Measurements from ENCODE around the gene RPRD2.

Gene RPRD2

DNA sequence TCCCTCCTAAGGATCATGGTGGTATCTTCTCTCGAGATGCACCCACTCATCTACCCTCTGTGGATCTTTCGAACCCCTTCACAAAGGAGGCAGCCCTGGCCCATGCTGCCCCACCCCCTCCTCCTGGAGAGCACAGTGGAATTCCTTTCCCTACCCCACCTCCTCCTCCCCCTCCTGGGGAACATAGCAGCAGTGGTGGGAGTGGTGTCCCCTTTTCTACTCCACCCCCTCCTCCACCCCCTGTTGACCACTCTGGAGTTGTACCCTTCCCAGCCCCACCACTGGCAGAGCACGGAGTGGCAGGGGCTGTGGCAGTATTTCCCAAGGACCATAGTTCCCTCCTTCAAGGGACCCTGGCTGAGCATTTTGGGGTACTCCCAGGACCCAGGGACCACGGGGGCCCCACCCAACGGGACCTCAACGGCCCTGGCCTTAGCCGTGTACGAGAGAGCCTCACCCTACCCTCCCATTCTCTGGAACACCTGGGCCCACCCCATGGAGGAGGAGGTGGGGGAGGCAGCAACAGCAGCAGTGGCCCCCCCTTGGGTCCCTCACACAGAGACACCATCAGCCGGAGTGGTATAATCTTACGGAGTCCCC lies 108.8 kb downstream of the RPRD2 start:
- no peak for DNase-seq (ENCODE audit: low spot score)

DNA sequence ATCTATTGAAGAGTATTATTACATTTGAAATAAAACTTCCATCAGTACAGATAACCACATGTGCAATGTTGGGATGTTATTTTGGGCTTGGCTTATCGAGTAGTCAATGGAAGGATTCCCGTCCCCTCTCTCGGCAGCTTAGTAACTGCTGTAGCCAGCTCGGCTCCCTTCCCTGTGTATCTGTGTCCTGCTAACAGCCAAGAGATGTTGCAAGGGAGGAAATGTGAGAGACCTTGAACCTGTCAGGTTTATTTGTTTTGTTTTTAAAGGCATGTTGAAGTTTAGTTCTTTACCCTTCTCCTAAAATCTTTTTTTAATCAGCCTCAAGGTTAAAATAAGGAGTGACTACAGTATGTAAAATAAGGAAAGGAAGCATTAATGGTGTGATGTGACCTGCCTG lies 109.7 kb downstream of the RPRD2 start:
- DNase-seq (ENCODE audit: low spot score) = no peak

DNA sequence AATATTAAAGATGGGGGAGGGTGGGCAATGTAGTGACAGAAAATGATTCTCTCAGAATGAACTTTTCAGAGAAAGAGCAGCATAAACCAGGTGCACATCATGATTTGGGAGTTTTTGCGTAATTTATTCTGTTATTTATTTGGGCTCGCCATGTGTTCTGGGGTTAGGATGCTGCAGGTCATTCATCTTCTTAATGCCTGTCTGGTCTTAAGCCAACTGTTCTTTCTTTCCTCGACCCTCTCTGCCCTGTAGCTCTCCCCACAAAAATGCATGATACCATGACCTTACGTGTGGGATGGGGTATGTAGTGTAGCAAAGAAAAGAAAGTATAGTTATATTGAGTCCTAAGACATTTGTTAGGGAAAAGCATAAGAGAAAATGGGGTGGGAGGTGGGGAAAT lies 110.9 kb downstream of the RPRD2 start:
- DNase-seq (ENCODE audit: low spot score) = no peak

DNA sequence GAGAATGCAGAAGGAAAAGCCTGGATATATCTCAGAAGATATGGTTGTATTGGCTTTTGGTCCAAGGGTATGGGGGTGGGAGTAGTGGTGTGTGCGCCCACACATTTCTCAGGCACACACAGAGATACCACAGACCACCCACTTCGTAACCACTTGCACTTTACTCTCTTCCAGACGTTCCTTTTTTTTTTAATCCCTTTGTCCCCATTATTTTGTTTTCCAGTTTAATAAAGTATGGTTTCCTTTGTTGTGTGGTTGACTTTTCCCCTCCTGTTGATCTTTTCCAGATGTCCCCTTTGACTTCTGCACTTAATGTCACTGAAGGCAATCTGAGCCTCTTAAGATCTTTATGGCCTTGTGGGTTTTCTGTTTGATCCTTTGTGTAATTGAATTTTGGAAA lies 112.8 kb downstream of the RPRD2 start:
- no peak for DNase-seq (ENCODE audit: low spot score)

- DNase-seq (ENCODE audit: low spot score) = no peak
Measured at GRCh38 chr1:150477320-150477719, 113.4 kb downstream of the RPRD2 start.

DNA sequence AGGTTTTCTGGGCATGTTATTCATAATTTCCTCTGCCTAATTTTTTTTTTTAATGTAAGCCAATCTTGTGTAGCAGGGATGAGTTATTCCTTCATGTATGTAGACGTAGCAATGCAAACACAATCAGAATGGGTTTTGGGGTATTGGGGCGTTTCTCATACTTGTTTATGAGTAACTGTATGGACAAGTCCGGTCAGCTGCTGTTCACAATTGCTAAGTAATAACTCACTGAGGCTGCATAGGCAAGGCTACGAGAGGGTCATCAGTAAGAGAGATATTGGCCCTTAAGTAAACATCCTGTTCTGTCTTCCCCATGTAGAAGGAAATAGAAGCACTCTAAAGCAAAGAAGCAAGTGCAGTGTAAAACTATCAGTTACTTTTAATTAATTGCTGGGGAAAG lies 113.8 kb downstream of the RPRD2 start:
- DNase-seq (ENCODE audit: low spot score) = peak; percentile 16

DNA sequence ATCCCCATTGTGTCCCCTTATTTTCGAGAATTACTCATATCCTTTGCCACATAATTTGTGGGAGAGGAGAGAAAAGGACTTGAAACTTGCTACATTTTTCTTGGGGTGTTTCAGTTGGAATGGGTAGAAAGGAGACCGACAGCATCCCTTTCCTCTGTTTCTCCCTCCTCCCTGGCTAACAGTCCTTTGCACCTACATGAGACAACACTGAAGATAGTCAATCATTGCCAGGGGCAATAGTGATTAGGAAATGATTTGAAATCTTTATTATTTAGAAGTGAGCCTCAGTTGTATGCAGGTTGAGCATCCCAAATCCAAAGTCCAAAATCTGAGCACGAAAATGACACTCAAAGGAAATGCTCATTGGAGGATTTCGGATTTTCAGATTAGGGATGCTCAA lies 115.4 kb downstream of the RPRD2 start:
- no peak for DNase-seq (ENCODE audit: low spot score)

DNA sequence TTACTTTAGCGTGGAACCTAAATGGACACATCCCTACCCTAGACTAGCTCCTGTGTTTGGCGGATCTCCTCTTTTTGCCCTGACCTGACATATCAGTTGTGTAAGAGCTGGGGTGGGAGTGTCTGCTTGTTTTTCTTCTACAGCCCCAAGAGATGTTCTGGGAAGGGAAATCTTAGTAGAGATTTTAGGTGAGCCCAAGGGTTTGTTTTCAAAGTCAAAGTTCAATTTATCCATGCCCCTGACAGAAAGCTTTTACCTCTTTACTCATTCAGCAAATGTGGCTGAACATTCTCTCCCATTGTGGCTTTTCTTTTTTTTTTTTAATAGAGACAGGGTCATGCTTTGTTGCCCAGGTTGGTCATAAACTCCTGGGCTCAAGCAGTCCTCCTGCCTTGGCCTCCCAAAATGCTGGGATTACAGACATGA lies 116.0 kb downstream of the RPRD2 start:
- DNase-seq (ENCODE audit: low spot score) = no peak

GRCh38 chr1:150484431-150484830 lies 120.5 kb downstream of the RPRD2 start:
- peak; percentile 58 for DNase-seq (ENCODE audit: low spot score)

GRCh38 chr1:150484861-150485260 lies 120.9 kb downstream of the RPRD2 start:
- DNase-seq (ENCODE audit: low spot score) = peak; percentile 70

- DNase-seq (ENCODE audit: low spot score) = peak; percentile 97
Measured at GRCh38 chr1:150486966-150487762, 123.2 kb downstream of the RPRD2 start, which contains the start of gene TARS2. Gene TARS2 (plus strand): TSS chr1:150487419. CDS start chr1:150487451, 32 bp downstream.

- no peak for DNase-seq (ENCODE audit: low spot score)
Measured at GRCh38 chr1:150487763-150488115, 123.8 kb downstream of the RPRD2 start.

- no peak for DNase-seq (ENCODE audit: low spot score)
Measured at GRCh38 chr1:150493175-150493574, 129.2 kb downstream of the RPRD2 start.

DNA sequence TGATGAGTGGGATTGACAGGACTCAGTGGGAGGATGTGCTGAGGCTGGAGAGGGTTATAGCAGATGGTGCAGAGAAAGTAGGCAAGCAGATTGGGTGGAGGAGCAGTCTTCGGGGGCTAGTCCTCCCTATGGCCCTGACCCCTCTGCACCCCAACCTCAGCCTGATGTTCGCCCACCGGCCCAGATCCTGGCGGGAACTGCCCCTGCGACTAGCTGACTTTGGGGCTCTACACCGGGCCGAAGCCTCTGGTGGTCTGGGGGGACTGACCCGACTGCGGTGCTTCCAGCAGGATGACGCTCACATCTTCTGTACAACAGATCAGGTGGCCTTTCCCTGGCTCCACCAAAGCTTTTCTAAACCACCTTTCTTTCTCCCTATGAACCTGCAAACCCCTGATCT lies 134.4 kb downstream of the RPRD2 start:
- DNase-seq (ENCODE audit: low spot score) = no peak

- no peak for DNase-seq (ENCODE audit: low spot score)
Measured at GRCh38 chr1:150505431-150505830, 141.5 kb downstream of the RPRD2 start.

GRCh38 chr1:150507912-150508864 lies 144.2 kb downstream of the RPRD2 start, which contains the start of gene ECM1:
Gene ECM1 (plus strand): TSS chr1:150508109. CDS start chr1:150508210, 101 bp downstream.
- DNase-seq (ENCODE audit: low spot score) = peak; percentile 91

DNA sequence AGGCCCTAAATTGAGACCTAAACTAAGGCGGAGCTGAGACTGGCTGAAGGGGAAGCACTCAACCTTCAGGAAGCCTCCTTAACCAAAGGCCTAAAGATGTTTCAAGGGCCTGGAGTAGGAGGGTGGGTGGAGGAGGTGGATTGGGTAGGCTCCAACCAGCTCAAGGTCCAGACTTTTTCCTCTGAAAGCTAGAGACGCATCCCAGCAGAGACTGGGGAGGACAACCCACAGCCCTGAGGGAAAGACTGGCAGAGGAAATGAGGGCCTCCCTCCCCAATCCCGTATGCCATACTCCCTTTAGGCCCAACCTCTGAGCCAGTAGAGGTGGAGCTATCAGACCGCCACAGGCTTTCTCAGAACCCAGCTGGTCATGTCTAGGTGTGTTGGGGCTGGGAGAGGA lies 145.0 kb downstream of the RPRD2 start:
- peak; percentile 64 for DNase-seq (ENCODE audit: low spot score)

DNA sequence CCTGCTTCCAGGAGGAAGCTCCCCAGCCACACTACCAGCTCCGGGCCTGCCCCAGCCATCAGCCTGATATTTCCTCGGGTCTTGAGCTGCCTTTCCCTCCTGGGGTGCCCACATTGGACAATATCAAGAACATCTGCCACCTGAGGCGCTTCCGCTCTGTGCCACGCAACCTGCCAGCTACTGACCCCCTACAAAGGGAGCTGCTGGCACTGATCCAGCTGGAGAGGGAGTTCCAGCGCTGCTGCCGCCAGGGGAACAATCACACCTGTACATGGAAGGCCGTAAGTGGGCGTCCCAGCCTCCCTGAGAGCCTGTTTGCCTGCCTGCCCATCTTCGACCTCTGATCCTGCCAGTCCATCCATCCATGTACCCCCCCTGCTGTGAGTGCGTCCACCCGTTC lies 147.6 kb downstream of the RPRD2 start:
- DNase-seq (ENCODE audit: low spot score) = no peak

- DNase-seq (ENCODE audit: low spot score) = no peak
Measured at GRCh38 chr1:150511985-150512660, 148.2 kb downstream of the RPRD2 start.

DNA sequence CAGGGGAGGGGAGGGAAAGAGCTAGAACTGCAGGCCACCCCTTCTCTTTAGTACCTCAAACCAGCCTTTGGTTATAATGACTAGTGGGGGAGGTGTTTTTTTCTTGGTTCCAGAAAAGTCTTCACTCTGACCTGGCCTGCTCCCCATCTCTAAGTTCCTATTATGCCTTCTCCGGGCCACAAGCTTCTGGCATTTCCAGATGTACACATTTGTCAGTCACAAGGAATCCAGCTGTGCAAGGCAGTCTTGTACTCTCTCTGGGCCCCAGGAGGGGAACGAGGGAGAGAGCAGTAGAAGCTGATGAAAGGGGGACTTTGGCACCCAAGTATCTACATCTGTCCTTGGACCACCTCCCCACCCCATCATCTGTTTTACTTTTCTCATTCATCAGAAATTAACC lies 148.9 kb downstream of the RPRD2 start:
- DNase-seq (ENCODE audit: low spot score) = peak; percentile 18

DNA sequence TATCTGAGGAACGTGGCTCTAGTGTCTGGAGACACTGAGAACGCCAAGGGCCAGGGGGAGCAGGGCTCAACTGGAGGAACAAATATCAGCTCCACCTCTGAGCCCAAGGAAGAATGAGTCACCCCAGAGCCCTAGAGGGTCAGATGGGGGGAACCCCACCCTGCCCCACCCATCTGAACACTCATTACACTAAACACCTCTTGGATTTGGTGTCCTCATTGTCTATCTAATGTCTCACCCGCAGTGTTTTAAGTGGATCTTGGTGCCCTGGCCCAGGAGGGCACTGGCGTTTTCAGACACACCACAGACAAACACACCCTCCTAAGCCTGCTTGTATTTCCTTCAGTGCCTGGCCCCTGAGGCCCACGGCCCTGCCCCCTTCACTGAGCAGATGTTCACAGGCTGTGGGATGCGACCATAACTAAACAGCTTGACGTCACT lies 149.4 kb downstream of the RPRD2 start:
- no peak for DNase-seq (ENCODE audit: low spot score)

- DNase-seq (ENCODE audit: low spot score) = no peak
Measured at GRCh38 chr1:150514260-150514659, 150.3 kb downstream of the RPRD2 start.

Data from GM03348 (cell line).